Vagina (tissue), 2 donors: ENCODE results near the gene PAMR1. TPM values are rescaled to one million over a fixed set of nuclear protein-coding genes. Genes with fewer than 3 reads are reported as not detected.

Experiments used
- DNase-seq, 2 donors: peaks; one replicate each; pipeline ENCODE4 v3.0.0-alpha.2; 2017; ENCODE audit errors: extremely low spot score in 2 of 2
- H3K27ac ChIP-seq: fragments of 200-600 bp; sonication (generic); one replicate; pipeline ENCODE4 v1.5.1; 2019
- H3K27me3 ChIP-seq: fragments of 200-600 bp; sonication (generic); one replicate; pipeline ENCODE4 v1.5.1; 2019
- H3K36me3 ChIP-seq, 2 donors: fragments of 200-600 bp; sonication (generic); one replicate each; pipeline ENCODE4 v1.5.1; 2017 to 2019
- H3K4me1 ChIP-seq: fragments of 200-600 bp; sonication (generic); one replicate; pipeline ENCODE4 v1.5.1; 2019
- H3K4me3 ChIP-seq, 2 donors: fragments of 200-600 bp; sonication (generic); 1 replicate in 1 of 2; 2 replicates in 1 of 2; pipeline ENCODE4 v1.5.1; 2016 to 2019
- H3K9me3 ChIP-seq: fragments of 200-600 bp; sonication (generic); one replicate; pipeline ENCODE4 v1.5.1; 2019
- CTCF ChIP-seq, 3 experiments: fragments of 450-650 bp in 2 of 3; fragments of 200-600 bp in 1 of 3; sonication (generic) in 1 of 3; IDR thresholded peaks; one replicate each; pipeline ENCODE4 v1.5.1; 2017 to 2019; ENCODE audit warnings: antibody characterized with exemption in 3 of 3, mild to moderate bottlenecking in 2 of 3, moderate library complexity in 2 of 3
- POLR2A ChIP-seq, 2 donors: fragments of 450-650 bp; IDR thresholded peaks; one replicate each; pipeline ENCODE4 v1.6.1; 2017; ENCODE audit warnings: antibody characterized with exemption in 2 of 2, mild to moderate bottlenecking in 2 of 2, moderate library complexity in 2 of 2
- POLR2AphosphoS5 ChIP-seq, 2 donors: sonication (generic); formaldehyde crosslinking; IDR thresholded peaks; one replicate each; pipeline ENCODE4 v1.9.0; 2017; ENCODE audit warnings: antibody characterized with exemption in 2 of 2, mild to moderate bottlenecking in 2 of 2, low read depth in 1 of 2; ENCODE audit not compliant: insufficient read depth in 1 of 2
- intact Hi-C: fragments of 100-400 bp; cut with DNase I; formaldehyde crosslinking; loops from one replicate; pipeline ENCODE4 v1.15.1; 2023
- total RNA-seq: library from RNA; depleted of rRNA; stranded (reverse); fragments of >200 nt; gene quantifications from one replicate; pipeline ENCODE4 v1.2.3, GENCODE V29; 2016

Gene PAMR1
- total RNA-seq, 1 donor from 2014 or later, result 46.7 TPM

- Histone ChIP-seq H3K27ac (no peak overlapping the region), H3K4me1 (peaks cover 4% of the 10 kb centered on the region), H3K4me3 (no peak overlapping the region), H3K36me3 (no peaks in the 10 kb centered on the region), H3K9me3 (no peaks in the 10 kb centered on the region), H3K27me3 (no peaks in the 10 kb centered on the region)
- no peak for DNase-seq
- intact Hi-C loops, result no loop called here
- TF ChIP-seq CTCF (IDR thresholded peaks at IDR 0.05), result no peak
- no peak for TF ChIP-seq POLR2A (IDR thresholded peaks at IDR 0.05)
- no peak for TF ChIP-seq POLR2AphosphoS5 (IDR thresholded peaks at IDR 0.05; ENCODE audit: insufficient read depth in 1 of 2, low read depth in 1 of 2)
Observed at GRCh38 chr11:35507688-35508087, 17.7 kb downstream of the PAMR1 start.

- Histone ChIP-seq H3K4me1 (no peaks in the 10 kb centered on the region), H3K27ac (no peak overlapping the region), H3K27me3 (no peaks in the 10 kb centered on the region), H3K36me3 (no peaks in the 10 kb centered on the region), H3K4me3 (no peak overlapping the region), H3K9me3 (no peaks in the 10 kb centered on the region)
- intact Hi-C loops, result no loop called here
- DNase-seq, result no peak
- no peak for TF ChIP-seq POLR2A (IDR thresholded peaks at IDR 0.05)
- no peak for TF ChIP-seq CTCF (IDR thresholded peaks at IDR 0.05)
- no peak for TF ChIP-seq POLR2AphosphoS5 (IDR thresholded peaks at IDR 0.05; ENCODE audit: insufficient read depth in 1 of 2, low read depth in 1 of 2)
Observed at GRCh38 chr11:35501776-35502175, 23.6 kb downstream of the PAMR1 start.

GRCh38 chr11:35500744-35501143, 24.7 kb downstream of the PAMR1 start:
- Histone ChIP-seq H3K27ac (no peak overlapping the region), H3K4me1 (no peaks in the 10 kb centered on the region), H3K36me3 (no peaks in the 10 kb centered on the region), H3K27me3 (no peaks in the 10 kb centered on the region), H3K9me3 (no peaks in the 10 kb centered on the region), H3K4me3 (no peak overlapping the region)
- no peak for TF ChIP-seq CTCF (IDR thresholded peaks at IDR 0.05)
- no peak for TF ChIP-seq POLR2AphosphoS5 (IDR thresholded peaks at IDR 0.05; ENCODE audit: insufficient read depth in 1 of 2, low read depth in 1 of 2)
- no peak for TF ChIP-seq POLR2A (IDR thresholded peaks at IDR 0.05)
- intact Hi-C loops, result no loop called here
- DNase-seq, result no peak

- H3K36me3 ChIP-seq, result no peaks in the 10 kb centered on the region
- no peak for TF ChIP-seq POLR2A (IDR thresholded peaks at IDR 0.05)
- no peak for TF ChIP-seq CTCF (IDR thresholded peaks at IDR 0.05)
- no peak for TF ChIP-seq POLR2AphosphoS5 (IDR thresholded peaks at IDR 0.05; ENCODE audit: insufficient read depth in 1 of 2, low read depth in 1 of 2)
- H3K9me3 ChIP-seq, result no peaks in the 10 kb centered on the region
- H3K27ac ChIP-seq, result no peak overlapping the region
- no peaks in the 10 kb centered on the region for H3K4me1 ChIP-seq
- H3K27me3 ChIP-seq, result no peaks in the 10 kb centered on the region
- intact Hi-C loops, result no loop called here
- H3K4me3 ChIP-seq, result no peak overlapping the region
- no peak for DNase-seq
Observed at GRCh38 chr11:35496416-35496815, 29.0 kb downstream of the PAMR1 start.

GRCh38 chr11:35494957-35495490, 30.4 kb downstream of the PAMR1 start:
- H3K4me1 ChIP-seq, result no peaks in the 10 kb centered on the region
- intact Hi-C loops, result no loop called here
- TF ChIP-seq CTCF (IDR thresholded peaks at IDR 0.05) (no peak), POLR2A (IDR thresholded peaks at IDR 0.05) (no peak), POLR2AphosphoS5 (IDR thresholded peaks at IDR 0.05; ENCODE audit: insufficient read depth in 1 of 2, low read depth in 1 of 2) (no peak)
- H3K9me3 ChIP-seq, result no peaks in the 10 kb centered on the region
- no peak overlapping the region for H3K4me3 ChIP-seq
- DNase-seq, result no peak
- H3K36me3 ChIP-seq, result no peaks in the 10 kb centered on the region
- no peaks in the 10 kb centered on the region for H3K27me3 ChIP-seq
- H3K27ac ChIP-seq, result no peak overlapping the region
